SK-N-SH (cell line): ENCODE results near the gene ZGPAT. TPM values are rescaled to one million over a fixed set of nuclear protein-coding genes. Genes with fewer than 3 reads are reported as not detected.

ENCODE experiments used
- CTCF ChIA-PET: fragments of 300-600, 350-600 bp; formaldehyde crosslinking; extraction: SDS; loops from one replicate; lab custom pipeline; 2021; lab: Yijun Ruan, JAX
- POLR2A ChIA-PET: fragments of 350-600 bp; sonication (Branson Sonifier 250); formaldehyde crosslinking; extraction: SDS; loops from one replicate; lab custom pipeline; 2020; ENCODE audit warnings: antibody characterized with exemption, inconsistent platforms; lab: Yijun Ruan, JAX
- DNase-seq: peaks from one replicate; pipeline ENCODE4 v3.0.0; 2012
- H2AFZ ChIP-seq: fragments of 200-600 bp; sonication (generic); 2 replicates; pipeline ENCODE4 v1.8.1; 2016; ENCODE audit warnings: antibody characterized with exemption, mild to moderate bottlenecking, low read depth
- H3F3A ChIP-seq: fragments of 200-600 bp; sonication (generic); replicated peaks from 2 replicates; pipeline ENCODE3; 2016; ENCODE audit warnings: antibody characterized with exemption, mild to moderate bottlenecking; ENCODE audit not compliant: insufficient read depth
- H3K27ac ChIP-seq, 2 experiments: fragments of 200-500 bp in 1 of 2; fragments of 200-600 bp in 1 of 2; sonication (Bioruptor generic) in 1 of 2; sonication (generic), shearing (Covaris generic) in 1 of 2; 2 replicates each; pipeline versions ENCODE4 v1.5.1 to v1.6.1; 2014 to 2016; ENCODE audit warnings: low read depth in 2 of 2, inconsistent platforms in 1 of 2, low read length in 1 of 2, mild to moderate bottlenecking in 1 of 2, mixed read lengths in 1 of 2
- H3K27me3 ChIP-seq: fragments of 200-600 bp; sonication (generic), shearing (Covaris generic); 2 replicates; pipeline ENCODE4 v1.6.1; 2016; ENCODE audit warnings: mixed run types; ENCODE audit not compliant: insufficient read depth
- H3K36me3 ChIP-seq, 2 experiments: fragments of 200-500 bp in 1 of 2; fragments of 200-600 bp in 1 of 2; sonication (Bioruptor generic) in 1 of 2; sonication (generic) in 1 of 2; replicated peaks in 1 of 2; 2 replicates each; pipeline versions ENCODE3 to v1.5.1; 2014 to 2016; ENCODE audit warnings: low read length in 1 of 2, mild to moderate bottlenecking in 1 of 2; ENCODE audit not compliant: insufficient read depth in 2 of 2, control insufficient read depth in 1 of 2
- H3K4me1 ChIP-seq, 2 experiments: fragments of 200-500 bp in 1 of 2; fragments of 200-600 bp in 1 of 2; sonication (Bioruptor generic) in 1 of 2; sonication (generic), shearing (Covaris generic) in 1 of 2; 2 replicates each; pipeline versions ENCODE4 v1.5.1 to v1.6.1; 2014 to 2016; ENCODE audit warnings: low read depth in 1 of 2, low read length in 1 of 2, mixed run types in 1 of 2; ENCODE audit not compliant: insufficient read depth in 2 of 2, control insufficient read depth in 1 of 2
- H3K4me2 ChIP-seq: fragments of 200-600 bp; sonication (generic), shearing (Covaris generic); 2 replicates; pipeline ENCODE4 v1.6.1; 2017; ENCODE audit warnings: mixed run types
- H3K4me3 ChIP-seq, 2 experiments: fragments of 200-500 bp in 1 of 2; fragments of 200-600 bp in 1 of 2; sonication (Bioruptor generic) in 1 of 2; sonication (generic), shearing (Covaris generic) in 1 of 2; 2 replicates each; pipeline versions ENCODE4 v1.5.1 to v1.8.1; 2014 to 2016; ENCODE audit warnings: low read depth in 2 of 2, inconsistent platforms in 1 of 2, low read length in 1 of 2, mild to moderate bottlenecking in 1 of 2, mixed read lengths in 1 of 2, moderate library complexity in 1 of 2
- H3K79me2 ChIP-seq: fragments of 200-600 bp; sonication (generic); 2 replicates; pipeline ENCODE4 v1.8.1; 2017; ENCODE audit warnings: mild to moderate bottlenecking; ENCODE audit not compliant: insufficient read depth
- H3K9ac ChIP-seq: fragments of 200-600 bp; sonication (generic); 2 replicates; pipeline ENCODE4 v1.6.1; 2017; ENCODE audit warnings: mixed run types
- H3K9me2 ChIP-seq: fragments of 200-600 bp; sonication (generic); 2 replicates; pipeline ENCODE4 v1.6.1; 2017; ENCODE audit warnings: mixed run types
- H3K9me3 ChIP-seq: fragments of 200-600 bp; sonication (generic); 2 replicates; pipeline ENCODE4 v1.6.1; 2017; ENCODE audit warnings: mixed run types, mild to moderate bottlenecking, moderate library complexity
- H4K20me1 ChIP-seq: fragments of 200-600 bp; sonication (generic); 2 replicates; pipeline ENCODE4 v1.6.1; 2017; ENCODE audit warnings: mild to moderate bottlenecking, mixed run types; ENCODE audit not compliant: insufficient read depth
- CHD2 ChIP-seq: fragments of 150-350 bp; IDR thresholded peaks from 2 replicates; pipeline ENCODE4 v1.6.1; 2018; ENCODE audit warnings: low read length; ENCODE audit not compliant: partially characterized antibody
- ELF1 ChIP-seq: IDR thresholded peaks from 2 replicates; pipeline ENCODE4 v1.4.0; 2012
- EP300 ChIP-seq, 2 experiments: IDR thresholded peaks; 2 replicates each; pipeline versions ENCODE4 v1.4.0 to v1.6.1; 2012; ENCODE audit warnings: borderline replicate concordance in 1 of 2, low read depth in 1 of 2, low read length in 1 of 2
- EZH2phosphoT487 ChIP-seq: fragments of 200-600 bp; sonication (generic); IDR thresholded peaks from 2 replicates; pipeline ENCODE4 v1.6.1; 2017; ENCODE audit warnings: low read depth, mixed run types, mild to moderate bottlenecking, antibody characterized with exemption, moderate library complexity, borderline replicate concordance
- FOSL2 ChIP-seq: IDR thresholded peaks from 2 replicates; pipeline ENCODE4 v1.4.0; 2012; ENCODE audit warnings: low read depth, mild to moderate bottlenecking, moderate library complexity, borderline replicate concordance
- FOXM1 ChIP-seq: IDR thresholded peaks from 2 replicates; pipeline ENCODE4 v1.4.0; 2012; ENCODE audit warnings: low read depth, mild to moderate bottlenecking
- GABPA ChIP-seq: IDR thresholded peaks from 2 replicates; pipeline ENCODE4 v1.4.0; 2012; ENCODE audit warnings: low read depth, mild to moderate bottlenecking
- JUND ChIP-seq: IDR thresholded peaks from 2 replicates; pipeline ENCODE4 v1.4.0; 2012
- MAX ChIP-seq: IDR thresholded peaks from 2 replicates; pipeline ENCODE4 v1.4.0; 2012; ENCODE audit warnings: low read depth
- MXI1 ChIP-seq: IDR thresholded peaks from 2 replicates; pipeline ENCODE4 v1.6.1; 2012; ENCODE audit warnings: mild to moderate bottlenecking, low read depth, low read length, improper control_type of control experiment
- NFIC ChIP-seq: IDR thresholded peaks from 2 replicates; pipeline ENCODE4 v1.4.0; 2012; ENCODE audit warnings: borderline replicate concordance
- NRF1 ChIP-seq: IDR thresholded peaks from 2 replicates; pipeline ENCODE4 v1.6.1; 2012; ENCODE audit warnings: low read depth, mild to moderate bottlenecking, low read length
- PBX3 ChIP-seq: IDR thresholded peaks from 2 replicates; pipeline ENCODE4; 2012
- POLR2AphosphoS5 ChIP-seq: IDR thresholded peaks from 2 replicates; pipeline ENCODE4 v1.6.1; 2012; ENCODE audit warnings: low read depth, low read length
- RCOR1 ChIP-seq: fragments of 150-350 bp; IDR thresholded peaks from 2 replicates; pipeline ENCODE4 v1.6.1; 2017; ENCODE audit warnings: antibody characterized with exemption, low read length
- REST ChIP-seq: IDR thresholded peaks from 2 replicates; pipeline ENCODE4 v1.6.1; 2012; ENCODE audit warnings: mild to moderate bottlenecking, low read depth, low read length, moderate library complexity
- RFX5 ChIP-seq: IDR thresholded peaks from 2 replicates; pipeline ENCODE4 v1.6.1; 2012; ENCODE audit warnings: mild to moderate bottlenecking, improper control_type of control experiment, low read length
- RXRA ChIP-seq: IDR thresholded peaks from 2 replicates; pipeline ENCODE4 v1.4.0; 2012; ENCODE audit warnings: low read depth, mild to moderate bottlenecking, borderline replicate concordance
- SIN3A ChIP-seq: IDR thresholded peaks from 2 replicates; pipeline ENCODE4 v1.6.1; 2012; ENCODE audit warnings: low read depth, mild to moderate bottlenecking, low read length, moderate library complexity, borderline replicate concordance
- TCF12 ChIP-seq: IDR thresholded peaks from 2 replicates; pipeline ENCODE4 v1.4.0; 2012
- TEAD4 ChIP-seq: IDR thresholded peaks from 2 replicates; pipeline ENCODE4 v1.4.0; 2012; ENCODE audit warnings: mild to moderate bottlenecking, borderline replicate concordance; ENCODE audit not compliant: insufficient read depth
- YY1 ChIP-seq: IDR thresholded peaks from 2 replicates; pipeline ENCODE4 v1.4.0; 2012; ENCODE audit warnings: low read depth, mild to moderate bottlenecking
- ZBTB33 ChIP-seq: IDR thresholded peaks from 2 replicates; pipeline ENCODE4 v1.4.0; 2012; ENCODE audit warnings: low read depth, borderline replicate concordance
- WGBS: methylation state at CpG from one replicate; pipeline ENCODE4 v1.1.6; 2017; ENCODE audit warnings: low lambda C conversion rate; 5-methylcytosine and 5-hydroxymethylcytosine counted together
- polyA plus RNA-seq, 3 experiments: library from polyadenylated mRNA; depleted of rRNA; stranded (reverse); fragments of >200 nt; gene quantifications; 2 replicates each; pipeline ENCODE4 v1.2.3, GENCODE V29; 2012
- TF ChIP-seq, protein P1 (sequence below): IDR thresholded peaks from 2 replicates; pipeline ENCODE4 v1.4.0; 2012; ENCODE audit warnings: low read depth, borderline replicate concordance
- TF ChIP-seq, protein P2 (sequence below): fragments of 150-350 bp; IDR thresholded peaks from 2 replicates; pipeline ENCODE4 v1.6.1; 2017; ENCODE audit warnings: antibody characterized with exemption, low read length, low read depth, borderline replicate concordance

The ZGPAT gene
- polyA plus RNA-seq, 1 of the 3 experiments (the other 2 are of a cell fraction) = 33.7 TPM

- no peak for DNase-seq
- TF ChIP-seq REST (0 out of 2 replicates have a peak, but pooled peaks have one; percentile 51), CHD2 (no peak), RCOR1 (no peak), POLR2AphosphoS5 (peak; percentile 38; the same call in 1 of the 2 replicates), FOSL2 (peak; percentile 91), GABPA (no peak), ELF1 (peak; percentile 39; the same call in 1 of the 2 replicates), YY1 (no peak), PBX3 (peak; percentile 56), SIN3A (peak; percentile 29; the same call in 1 of the 2 replicates), JUND (peak; percentile 96), RFX5 (no peak), FOXM1 (no peak), TCF12 (peak; percentile 71), TEAD4 (peak; percentile 52; the same call in 1 of the 2 replicates), RXRA (peak; percentile 97), EZH2phosphoT487 (no peak), MAX (peak; percentile 88), EP300 (IDR thresholded peaks at IDR 0.05; ENCODE audit: borderline replicate concordance in 1 of 2, low read depth in 1 of 2, low read length in 1 of 2) (peak in 1 of 2 experiments; percentile 60; a peak in 1 of 4 replicates), MXI1 (no peak), NRF1 (no peak), ZBTB33 (no peak; the same call in 1 of the 2 replicates), NFIC (peak; percentile 87)
- TF ChIP-seq, protein P1, sequence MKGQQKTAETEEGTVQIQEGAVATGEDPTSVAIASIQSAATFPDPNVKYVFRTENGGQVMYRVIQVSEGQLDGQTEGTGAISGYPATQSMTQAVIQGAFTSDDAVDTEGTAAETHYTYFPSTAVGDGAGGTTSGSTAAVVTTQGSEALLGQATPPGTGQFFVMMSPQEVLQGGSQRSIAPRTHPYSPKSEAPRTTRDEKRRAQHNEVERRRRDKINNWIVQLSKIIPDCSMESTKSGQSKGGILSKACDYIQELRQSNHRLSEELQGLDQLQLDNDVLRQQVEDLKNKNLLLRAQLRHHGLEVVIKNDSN = no peak
- TF ChIP-seq, protein P2, sequence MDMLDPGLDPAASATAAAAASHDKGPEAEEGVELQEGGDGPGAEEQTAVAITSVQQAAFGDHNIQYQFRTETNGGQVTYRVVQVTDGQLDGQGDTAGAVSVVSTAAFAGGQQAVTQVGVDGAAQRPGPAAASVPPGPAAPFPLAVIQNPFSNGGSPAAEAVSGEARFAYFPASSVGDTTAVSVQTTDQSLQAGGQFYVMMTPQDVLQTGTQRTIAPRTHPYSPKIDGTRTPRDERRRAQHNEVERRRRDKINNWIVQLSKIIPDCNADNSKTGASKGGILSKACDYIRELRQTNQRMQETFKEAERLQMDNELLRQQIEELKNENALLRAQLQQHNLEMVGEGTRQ = no peak
Observed at GRCh38 chr20:63682384-63683139, 25.3 kb upstream of the ZGPAT start.

More at GRCh38 chr20:63682384-63683139, 25.3 kb upstream of the ZGPAT start:
- Histone ChIP-seq H3K36me3 (peaks cover 5 to 6% of the 10 kb centered on the region in 2 experiments), H3K9me2 (no peaks in the 10 kb centered on the region), H3K4me1 (peaks cover 0 to 16% of the 10 kb centered on the region in 2 experiments; a peak in 3 of 4 replicates), H2AFZ (no peak overlapping the region), H3K9ac (no peak overlapping the region), H3K4me2 (peak overlapping the region; percentile 54; the same call in 1 of the 2 replicates), H4K20me1 (no peaks in the 10 kb centered on the region), H3K27me3 (no peaks in the 10 kb centered on the region), H3K9me3 (no peaks in the 10 kb centered on the region), H3K4me3 (no peak overlapping the region), H3K79me2 (no peaks in the 10 kb centered on the region), H3K27ac (peak overlapping the region; percentile 56 to 73), H3F3A (peaks cover 12% of the 10 kb centered on the region)
- ChIA-PET CTCF (interaction anchor here (0.7 kb wide), 1 partner anchor 145 kb away, joined by 3 read pairs; the partner anchor contains the start of gene PTK6), POLR2A (no interaction called here)
- 64% methylated on average over 4 of the region's 22 CpGs for WGBS
